ENCODE data around the gene SPAG5. TPM values are rescaled to one million over a fixed set of nuclear protein-coding genes. Genes with fewer than 3 reads are reported as not detected.

The SPAG5 gene
- total and polyA plus RNA-seq, 9 of the 15 experiments (the other 6 are each of a cell fraction or from before 2014, with no cell fraction given): 94.4 to 286 (median 151) TPM

DNA sequence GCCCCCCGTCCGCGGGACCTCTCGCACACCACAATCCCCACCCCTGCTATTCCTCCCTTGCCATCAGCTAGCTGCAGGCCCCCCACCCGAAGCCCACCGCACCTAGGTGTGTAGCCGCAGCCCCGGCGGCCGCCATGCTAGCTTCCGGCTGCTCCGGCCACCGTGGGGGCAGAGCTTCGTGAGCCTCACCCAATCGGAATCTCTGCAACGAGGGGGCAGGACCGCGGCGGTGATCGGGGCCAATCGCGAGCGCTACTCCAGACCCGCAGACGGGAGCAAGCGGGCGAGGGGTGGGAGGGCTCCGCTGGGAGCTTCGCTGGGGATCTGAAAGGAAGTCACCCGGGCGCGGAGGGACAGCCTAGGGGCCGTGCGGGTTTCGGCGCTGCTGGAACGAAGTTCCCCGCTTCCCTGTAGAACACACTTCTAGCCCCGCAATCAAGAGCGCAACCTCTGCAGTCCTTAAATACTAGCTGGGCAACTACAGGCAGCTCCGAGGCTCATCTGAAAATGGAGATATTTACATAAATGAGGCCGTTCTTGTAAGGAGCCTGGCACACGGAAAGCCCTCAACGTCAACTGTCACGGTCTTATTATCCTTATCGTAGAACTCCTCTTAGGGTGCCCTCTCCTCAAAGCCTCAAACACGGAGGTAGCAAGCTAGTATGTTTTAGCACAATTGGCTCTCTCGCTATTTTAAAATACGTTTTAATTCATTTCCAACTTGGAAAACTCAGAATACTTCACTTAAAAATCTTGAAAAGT is 27.3 kb downstream of the SPAG5 start, which contains the start of gene PIGS (continued):
- TF ChIP-seq, protein P1, sequence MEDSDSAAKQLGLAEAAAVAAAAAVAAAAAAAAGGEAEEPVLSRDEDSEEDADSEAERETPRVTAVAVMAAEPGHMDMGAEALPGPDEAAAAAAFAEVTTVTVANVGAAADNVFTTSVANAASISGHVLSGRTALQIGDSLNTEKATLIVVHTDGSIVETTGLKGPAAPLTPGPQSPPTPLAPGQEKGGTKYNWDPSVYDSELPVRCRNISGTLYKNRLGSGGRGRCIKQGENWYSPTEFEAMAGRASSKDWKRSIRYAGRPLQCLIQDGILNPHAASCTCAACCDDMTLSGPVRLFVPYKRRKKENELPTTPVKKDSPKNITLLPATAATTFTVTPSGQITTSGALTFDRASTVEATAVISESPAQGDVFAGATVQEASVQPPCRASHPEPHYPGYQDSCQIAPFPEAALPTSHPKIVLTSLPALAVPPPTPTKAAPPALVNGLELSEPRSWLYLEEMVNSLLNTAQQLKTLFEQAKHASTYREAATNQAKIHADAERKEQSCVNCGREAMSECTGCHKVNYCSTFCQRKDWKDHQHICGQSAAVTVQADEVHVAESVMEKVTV (CRISPR knock-in tag; IDR thresholded peaks at IDR 0.05): no peak
- no peak for TF ChIP-seq DIDO1 (tag; IDR thresholded peaks at IDR 0.05; ENCODE audit: low read depth)
- TF ChIP-seq, protein P2, sequence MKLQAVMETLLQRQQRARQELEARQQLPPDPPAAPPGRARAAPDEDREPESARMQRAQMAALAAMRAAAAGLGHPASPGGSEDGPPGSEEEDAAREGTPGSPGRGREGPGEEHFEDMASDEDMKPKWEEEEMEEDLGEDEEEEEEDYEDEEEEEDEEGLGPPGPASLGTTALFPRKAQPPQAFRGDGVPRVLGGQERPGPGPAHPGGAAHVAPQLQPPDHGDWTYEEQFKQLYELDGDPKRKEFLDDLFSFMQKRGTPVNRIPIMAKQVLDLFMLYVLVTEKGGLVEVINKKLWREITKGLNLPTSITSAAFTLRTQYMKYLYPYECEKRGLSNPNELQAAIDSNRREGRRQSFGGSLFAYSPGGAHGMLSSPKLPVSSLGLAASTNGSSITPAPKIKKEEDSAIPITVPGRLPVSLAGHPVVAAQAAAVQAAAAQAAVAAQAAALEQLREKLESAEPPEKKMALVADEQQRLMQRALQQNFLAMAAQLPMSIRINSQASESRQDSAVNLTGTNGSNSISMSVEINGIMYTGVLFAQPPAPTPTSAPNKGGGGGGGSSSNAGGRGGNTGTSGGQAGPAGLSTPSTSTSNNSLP (IDR thresholded peaks at IDR 0.05; ENCODE audit: borderline replicate concordance, low read depth, low read length): no peak
- no peak for TF ChIP-seq KHSRP (IDR thresholded peaks at IDR 0.05)
- TF ChIP-seq SREBF2 (CRISPR knock-in tag; IDR thresholded peaks at IDR 0.05): no peak
- TF ChIP-seq TAF15 (IDR thresholded peaks at IDR 0.05; ENCODE audit: low read depth, low read length): no peak
- TF ChIP-seq ZC3H11A (IDR thresholded peaks at IDR 0.05; ENCODE audit: low read depth, low read length): no peak
- TF ChIP-seq ZNF75A (CRISPR knock-in tag; IDR thresholded peaks at IDR 0.05): no peak
- TF ChIP-seq, protein P3, sequence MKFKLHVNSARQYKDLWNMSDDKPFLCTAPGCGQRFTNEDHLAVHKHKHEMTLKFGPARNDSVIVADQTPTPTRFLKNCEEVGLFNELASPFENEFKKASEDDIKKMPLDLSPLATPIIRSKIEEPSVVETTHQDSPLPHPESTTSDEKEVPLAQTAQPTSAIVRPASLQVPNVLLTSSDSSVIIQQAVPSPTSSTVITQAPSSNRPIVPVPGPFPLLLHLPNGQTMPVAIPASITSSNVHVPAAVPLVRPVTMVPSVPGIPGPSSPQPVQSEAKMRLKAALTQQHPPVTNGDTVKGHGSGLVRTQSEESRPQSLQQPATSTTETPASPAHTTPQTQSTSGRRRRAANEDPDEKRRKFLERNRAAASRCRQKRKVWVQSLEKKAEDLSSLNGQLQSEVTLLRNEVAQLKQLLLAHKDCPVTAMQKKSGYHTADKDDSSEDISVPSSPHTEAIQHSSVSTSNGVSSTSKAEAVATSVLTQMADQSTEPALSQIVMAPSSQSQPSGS (CRISPR knock-in tag; IDR thresholded peaks at IDR 0.05): no peak
- no peak for TF ChIP-seq ZC3H8 (IDR thresholded peaks at IDR 0.05)
- no peak for TF ChIP-seq FOXK1 (CRISPR knock-in tag; IDR thresholded peaks at IDR 0.05; ENCODE audit: borderline replicate concordance)
- TF ChIP-seq DPF2 (IDR thresholded peaks at IDR 0.05): peak; percentile 6; the same call in 1 of the 2 replicates
- TF ChIP-seq FOXP1 (CRISPR knock-in tag; IDR thresholded peaks at IDR 0.05): no peak
- TF ChIP-seq, protein P4, sequence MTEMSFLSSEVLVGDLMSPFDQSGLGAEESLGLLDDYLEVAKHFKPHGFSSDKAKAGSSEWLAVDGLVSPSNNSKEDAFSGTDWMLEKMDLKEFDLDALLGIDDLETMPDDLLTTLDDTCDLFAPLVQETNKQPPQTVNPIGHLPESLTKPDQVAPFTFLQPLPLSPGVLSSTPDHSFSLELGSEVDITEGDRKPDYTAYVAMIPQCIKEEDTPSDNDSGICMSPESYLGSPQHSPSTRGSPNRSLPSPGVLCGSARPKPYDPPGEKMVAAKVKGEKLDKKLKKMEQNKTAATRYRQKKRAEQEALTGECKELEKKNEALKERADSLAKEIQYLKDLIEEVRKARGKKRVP (CRISPR knock-in tag; IDR thresholded peaks at IDR 0.05): no peak
- no peak for TF ChIP-seq HMG20B (CRISPR knock-in tag; IDR thresholded peaks at IDR 0.05)
- TF ChIP-seq ADNP (tag; IDR thresholded peaks at IDR 0.05): no peak
- TF ChIP-seq, protein P5, sequence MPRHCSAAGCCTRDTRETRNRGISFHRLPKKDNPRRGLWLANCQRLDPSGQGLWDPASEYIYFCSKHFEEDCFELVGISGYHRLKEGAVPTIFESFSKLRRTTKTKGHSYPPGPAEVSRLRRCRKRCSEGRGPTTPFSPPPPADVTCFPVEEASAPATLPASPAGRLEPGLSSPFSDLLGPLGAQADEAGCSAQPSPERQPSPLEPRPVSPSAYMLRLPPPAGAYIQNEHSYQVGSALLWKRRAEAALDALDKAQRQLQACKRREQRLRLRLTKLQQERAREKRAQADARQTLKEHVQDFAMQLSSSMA (CRISPR knock-in tag; IDR thresholded peaks at IDR 0.05): no peak
- TF ChIP-seq ZNF140 (CRISPR knock-in tag; IDR thresholded peaks at IDR 0.05): no peak
- peak; percentile 57 for TF ChIP-seq NFYB (IDR thresholded peaks at IDR 0.05; ENCODE audit: extremely low read depth, insufficient read length)
- TF ChIP-seq ATF7 (IDR thresholded peaks at IDR 0.05): no peak; the same call in 1 of the 2 replicates
- no peak for TF ChIP-seq DACH1 (IDR thresholded peaks at IDR 0.05; ENCODE audit: partially characterized antibody)
- TF ChIP-seq ZNF668 (CRISPR knock-in tag; IDR thresholded peaks at IDR 0.05): no peak
- TF ChIP-seq KLF13 (tag; IDR thresholded peaks at IDR 0.05; ENCODE audit: borderline replicate concordance, low read depth): no peak
- TF ChIP-seq ZFP1 (CRISPR knock-in tag; IDR thresholded peaks at IDR 0.05): no peak
- TF ChIP-seq POLR2G (IDR thresholded peaks at IDR 0.05; ENCODE audit: low read depth, low read length): peak; percentile 95

All from K562 (cell line).